Bone marrow (tissue), 2 donors: ENCODE data around the gene SMAD3.

ENCODE experiments used
- DNase-seq, 2 donors: peaks; one replicate each; lab custom pipeline; 2025; lab: John Stamatoyannopoulos, UW

SMAD3 gene

DNA sequence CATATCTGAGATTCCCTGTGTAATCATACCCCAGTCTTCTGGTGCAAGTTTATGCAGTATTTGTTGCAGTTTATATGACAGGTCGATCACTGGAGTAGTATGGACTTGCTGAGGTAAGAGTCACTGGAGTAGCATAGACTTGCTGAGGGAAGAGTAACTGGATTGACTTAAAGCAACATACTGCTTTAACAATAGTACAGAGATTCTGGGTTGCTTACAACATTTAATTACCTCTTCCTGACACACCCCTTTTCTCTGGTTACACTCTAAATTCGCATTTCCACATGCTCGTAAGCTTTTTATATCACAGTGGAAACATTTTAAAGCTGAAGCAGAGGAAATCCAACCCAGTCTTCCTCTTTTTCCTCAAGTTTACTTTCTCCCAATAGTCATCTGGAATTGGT lies 177.3 kb downstream of the SMAD3 start:
- no peak for DNase-seq
